ACHN (cell line): ENCODE measurements around the gene C11orf21.
A peak's percentile ranks its signal among the peaks of the same experiment; 100 is the strongest.

Experiments used
- DNase-seq: peaks from one replicate; pipeline ENCODE4 v3.0.0-alpha.2; 2015
- in situ Hi-C: cut with HindIII; loops from 2 replicates; pipeline ENCODE4 v1.10.0; 2017; ENCODE audit warnings: low sequenced_read_pairs, low pct_ligation_motif_present, low pct_unique_long_range_greater_than_20kb

Gene C11orf21

GRCh38 chr11:2280208-2280607 lies 21.5 kb downstream of the C11orf21 start:
- DNase-seq, result no peak

GRCh38 chr11:2277933-2278523 lies 23.7 kb downstream of the C11orf21 start:
- no peak for DNase-seq

More at GRCh38 chr11:2280208-2280607, 21.5 kb downstream of the C11orf21 start:
- in situ Hi-C loops, result no loop called here

GRCh38 chr11:2277008-2277346 lies 24.7 kb downstream of the C11orf21 start:
- in situ Hi-C loops, result no loop called here
- no peak for DNase-seq

More at GRCh38 chr11:2277933-2278523, 23.7 kb downstream of the C11orf21 start:
- in situ Hi-C loops, result no loop called here

GRCh38 chr11:2276280-2277007 lies 25.3 kb downstream of the C11orf21 start:
- DNase-seq, result no peak
- in situ Hi-C loops, result no loop called here

GRCh38 chr11:2275334-2276279 lies 26.1 kb downstream of the C11orf21 start:
- no peak for DNase-seq
- in situ Hi-C loops, result no loop called here

GRCh38 chr11:2273771-2274170 lies 27.9 kb downstream of the C11orf21 start:
- in situ Hi-C loops, result no loop called here
- no peak for DNase-seq

- in situ Hi-C loops, result no loop called here
- DNase-seq, result no peak
Measured at GRCh38 chr11:2273311-2273710, 28.4 kb downstream of the C11orf21 start.

GRCh38 chr11:2272946-2273280 lies 28.8 kb downstream of the C11orf21 start:
- DNase-seq, result no peak
- in situ Hi-C loops, result no loop called here

- DNase-seq, result no peak
- in situ Hi-C loops, result no loop called here
Measured at GRCh38 chr11:2272228-2272945, 29.3 kb downstream of the C11orf21 start.

- no peak for DNase-seq
- in situ Hi-C loops, result no loop called here
Measured at GRCh38 chr11:2271327-2272227, 30.1 kb downstream of the C11orf21 start.

GRCh38 chr11:2271077-2271326 lies 30.7 kb downstream of the C11orf21 start:
- DNase-seq, result no peak
- in situ Hi-C loops, result no loop called here

- in situ Hi-C loops, result no loop called here
- no peak for DNase-seq
Measured at GRCh38 chr11:2270322-2271076, 31.2 kb downstream of the C11orf21 start, which contains the start of gene ASCL2. TSS of gene ASCL2 (minus strand) at chr11:2270588. CDS start at chr11:2270332, 256 bp downstream.

GRCh38 chr11:2269601-2270321 lies 32.0 kb downstream of the C11orf21 start:
- no peak for DNase-seq
- in situ Hi-C loops, result no loop called here

- in situ Hi-C loops, result no loop called here
- DNase-seq, result peak; percentile 37
Measured at GRCh38 chr11:2268729-2269600, 32.8 kb downstream of the C11orf21 start.

- in situ Hi-C loops, result no loop called here
- no peak for DNase-seq
Measured at GRCh38 chr11:2267851-2268728, 33.6 kb downstream of the C11orf21 start.
